Fibroblast of lung (primary cell): ENCODE results near the gene NEK6. TPM values are rescaled to one million over a fixed set of nuclear protein-coding genes. Genes with fewer than 3 reads are reported as not detected.
A peak's percentile ranks its signal among the peaks of the same experiment; 100 is the strongest.

Experiments used
- DNase-seq, 2 donors: peaks; one replicate each; pipeline versions ENCODE4 v3.0.0 to v3.0.0-alpha.2; 2010; ENCODE audit warnings: low read depth in 2 of 2
- H2AFZ ChIP-seq: 2 replicates; pipeline ENCODE4 v1.5.1; 2012; ENCODE audit warnings: low read length, control low read depth, inconsistent platforms
- H3K27ac ChIP-seq: 2 replicates; pipeline ENCODE4 v1.5.1; 2011; ENCODE audit warnings: low read length, control low read depth; ENCODE audit not compliant: insufficient read depth
- H3K27me3 ChIP-seq: 2 replicates; pipeline ENCODE4 v1.5.1; 2011; ENCODE audit warnings: mild to moderate bottlenecking, low read length; ENCODE audit not compliant: control insufficient read depth, insufficient read depth
- H3K36me3 ChIP-seq: 2 replicates; pipeline ENCODE4 v1.5.1; 2011; ENCODE audit warnings: low read length; ENCODE audit not compliant: control insufficient read depth, insufficient read depth
- H3K4me1 ChIP-seq: 2 replicates; pipeline ENCODE4 v1.5.1; 2011; ENCODE audit warnings: low read length; ENCODE audit not compliant: control insufficient read depth, insufficient read depth; ENCODE audit errors: extremely low read depth
- H3K4me2 ChIP-seq: 2 replicates; pipeline ENCODE4 v1.5.1; 2011; ENCODE audit warnings: low read length, control low read depth; ENCODE audit not compliant: insufficient read depth; ENCODE audit errors: extremely low read depth
- H3K4me3 ChIP-seq, 4 experiments: fragments of 200-600 bp in 1 of 4; sonication (generic) in 1 of 4; replicated peaks in 1 of 4; 2 replicates each; pipeline ENCODE4 v1.5.1; 2011 to 2016; ENCODE audit warnings: low read length in 4 of 4, low read depth in 3 of 4, mild to moderate bottlenecking in 3 of 4, control low read depth in 2 of 4, inconsistent platforms in 1 of 4, mixed read lengths in 1 of 4; ENCODE audit not compliant: insufficient read depth in 1 of 4; ENCODE audit errors: control extremely low read depth in 1 of 4
- H3K79me2 ChIP-seq: 2 replicates; pipeline ENCODE4 v1.5.1; 2012; ENCODE audit warnings: mild to moderate bottlenecking, low read length, inconsistent platforms; ENCODE audit not compliant: control insufficient read depth, insufficient read depth
- H3K9ac ChIP-seq: 2 replicates; pipeline ENCODE4 v1.5.1; 2011; ENCODE audit warnings: mild to moderate bottlenecking, low read length, control low read depth; ENCODE audit not compliant: insufficient read depth
- H3K9me3 ChIP-seq: 2 replicates; pipeline ENCODE4 v1.5.1; 2012; ENCODE audit warnings: low read depth, low read length; ENCODE audit not compliant: control insufficient read depth, insufficient read depth
- H4K20me1 ChIP-seq: 2 replicates; pipeline ENCODE4 v1.5.1; 2011; ENCODE audit warnings: low read length; ENCODE audit not compliant: control insufficient read depth, insufficient read depth; ENCODE audit errors: extremely low read depth
- CTCF ChIP-seq, 2 donors: IDR thresholded peaks in 1 of 2; conservative IDR thresholded peaks in 1 of 2; 1 replicate in 1 of 2; 2 replicates in 1 of 2; pipeline ENCODE4 v1.5.1; 2011 to 2012; ENCODE audit warnings: low read length in 2 of 2, control low read depth in 1 of 2, inconsistent platforms in 1 of 2, low read depth in 1 of 2, mild to moderate bottlenecking in 1 of 2
- EZH2 ChIP-seq: IDR thresholded peaks from 2 replicates; pipeline ENCODE4 v1.5.1; 2012; ENCODE audit warnings: low read length, control low read depth, mild to moderate bottlenecking; ENCODE audit errors: missing control alignments
- polyA plus RNA-seq, 2 donors: library from polyadenylated mRNA; depleted of rRNA in 1 of 2; stranded (reverse) in 1 of 2; unstranded in 1 of 2; fragments of >200 nt; gene quantifications; 2 replicates each; pipeline ENCODE4 v1.2.1, GENCODE V29; 2011 to 2012; ENCODE audit warnings: missing spikeins in 1 of 2
- total RNA-seq: library from RNA; depleted of rRNA; stranded (reverse); fragments of >200 nt; gene quantifications from 2 replicates; pipeline ENCODE4 v1.2.1, GENCODE V29; 2014

The NEK6 gene
- total and polyA plus RNA-seq, 2 donors (not counting 1 experiment from before 2014, with no cell fraction given), result 71.2 to 71.4 TPM

DNA sequence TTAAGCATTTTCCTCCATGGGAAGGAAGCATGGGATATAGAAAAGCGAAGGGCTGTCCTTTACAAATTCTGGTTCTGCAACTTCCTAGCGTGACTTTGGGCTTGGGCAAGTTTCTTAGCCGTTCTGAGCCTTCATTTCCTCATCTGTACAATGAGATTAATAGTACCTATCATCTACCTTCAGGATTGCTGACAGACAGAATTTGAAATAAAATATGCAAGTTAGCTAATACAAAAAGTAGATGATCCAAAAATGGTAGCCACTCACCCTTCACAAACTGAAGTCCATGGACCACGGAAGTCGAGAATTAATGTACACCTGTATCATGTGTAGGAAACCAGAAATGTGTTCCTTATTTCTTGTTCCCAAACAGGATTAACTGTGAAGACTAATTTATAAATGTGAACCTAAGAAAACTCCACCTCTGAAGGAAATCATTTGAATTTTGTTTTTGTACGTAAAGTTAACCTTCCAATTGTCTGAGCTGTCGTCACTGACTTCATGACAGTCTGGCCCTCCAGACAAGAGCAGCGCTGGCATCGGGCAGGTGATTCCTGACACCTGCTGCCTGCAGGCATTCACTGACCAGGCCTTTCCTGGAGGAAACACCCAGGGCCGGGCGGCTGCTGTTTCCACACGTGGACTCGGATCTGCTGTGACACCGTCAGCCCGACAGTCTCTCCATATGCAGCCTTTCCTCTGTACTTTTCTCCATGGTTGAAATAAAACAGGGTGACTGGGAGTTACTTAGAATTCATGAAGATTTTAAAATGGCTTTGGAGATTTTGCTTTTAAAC lies 94.1 kb downstream of the NEK6 start:
- Histone ChIP-seq H3K27me3 (no peaks in the 10 kb centered on the region), H3K9ac (no peak overlapping the region), H4K20me1 (no peaks in the 10 kb centered on the region), H3K36me3 (peaks cover 59% of the 10 kb centered on the region), H3K4me3 (no peak overlapping the region), H3K4me2 (no peak overlapping the region), H3K9me3 (no peaks in the 10 kb centered on the region), H3K4me1 (no peaks in the 10 kb centered on the region), H3K27ac (no peak overlapping the region), H2AFZ (no peak overlapping the region), H3K79me2 (peaks cover 24% of the 10 kb centered on the region)
- TF ChIP-seq EZH2 (no peak), CTCF (conservative IDR thresholded peaks at IDR 0.05 in 1 of 2, IDR thresholded peaks at IDR 0.05 in 1 of 2; ENCODE audit: low read depth in 1 of 2, low read length in 2 of 2) (no peak)
- DNase-seq, result no peak

GRCh38 chr9:124352616-124353015 lies 94.9 kb downstream of the NEK6 start:
- Histone ChIP-seq H2AFZ (no peak overlapping the region), H3K4me1 (no peaks in the 10 kb centered on the region), H3K4me2 (no peak overlapping the region), H3K79me2 (peaks cover 30% of the 10 kb centered on the region), H3K27ac (no peak overlapping the region), H3K36me3 (peaks cover 53% of the 10 kb centered on the region), H3K4me3 (no peak overlapping the region), H3K9me3 (no peaks in the 10 kb centered on the region), H3K9ac (no peak overlapping the region), H4K20me1 (no peaks in the 10 kb centered on the region), H3K27me3 (no peaks in the 10 kb centered on the region)
- no peak for DNase-seq
- TF ChIP-seq CTCF (conservative IDR thresholded peaks at IDR 0.05 in 1 of 2, IDR thresholded peaks at IDR 0.05 in 1 of 2; ENCODE audit: low read depth in 1 of 2, low read length in 2 of 2) (no peak), EZH2 (no peak)

- TF ChIP-seq CTCF (conservative IDR thresholded peaks at IDR 0.05 in 1 of 2, IDR thresholded peaks at IDR 0.05 in 1 of 2; ENCODE audit: low read depth in 1 of 2, low read length in 2 of 2) (no peak), EZH2 (no peak)
- peak overlapping the region; percentile 64 for H3K27ac ChIP-seq
- H3K36me3 ChIP-seq, result peaks cover 47% of the 10 kb centered on the region
Observed at GRCh38 chr9:124353166-124353768, 95.5 kb downstream of the NEK6 start.

More at GRCh38 chr9:124353166-124353768, 95.5 kb downstream of the NEK6 start:
- DNase-seq, result no peak
- peaks cover 36% of the 10 kb centered on the region for H3K79me2 ChIP-seq
- H3K4me1 ChIP-seq, result no peaks in the 10 kb centered on the region
- H3K4me2 ChIP-seq, result no peak overlapping the region
- no peaks in the 10 kb centered on the region for H4K20me1 ChIP-seq
- no peaks in the 10 kb centered on the region for H3K9me3 ChIP-seq
- no peak overlapping the region for H3K4me3 ChIP-seq
- H3K9ac ChIP-seq, result no peak overlapping the region
- no peaks in the 10 kb centered on the region for H3K27me3 ChIP-seq
- no peak overlapping the region for H2AFZ ChIP-seq
